Measurements from ENCODE around the gene MZF1.

MZF1 gene

DNA sequence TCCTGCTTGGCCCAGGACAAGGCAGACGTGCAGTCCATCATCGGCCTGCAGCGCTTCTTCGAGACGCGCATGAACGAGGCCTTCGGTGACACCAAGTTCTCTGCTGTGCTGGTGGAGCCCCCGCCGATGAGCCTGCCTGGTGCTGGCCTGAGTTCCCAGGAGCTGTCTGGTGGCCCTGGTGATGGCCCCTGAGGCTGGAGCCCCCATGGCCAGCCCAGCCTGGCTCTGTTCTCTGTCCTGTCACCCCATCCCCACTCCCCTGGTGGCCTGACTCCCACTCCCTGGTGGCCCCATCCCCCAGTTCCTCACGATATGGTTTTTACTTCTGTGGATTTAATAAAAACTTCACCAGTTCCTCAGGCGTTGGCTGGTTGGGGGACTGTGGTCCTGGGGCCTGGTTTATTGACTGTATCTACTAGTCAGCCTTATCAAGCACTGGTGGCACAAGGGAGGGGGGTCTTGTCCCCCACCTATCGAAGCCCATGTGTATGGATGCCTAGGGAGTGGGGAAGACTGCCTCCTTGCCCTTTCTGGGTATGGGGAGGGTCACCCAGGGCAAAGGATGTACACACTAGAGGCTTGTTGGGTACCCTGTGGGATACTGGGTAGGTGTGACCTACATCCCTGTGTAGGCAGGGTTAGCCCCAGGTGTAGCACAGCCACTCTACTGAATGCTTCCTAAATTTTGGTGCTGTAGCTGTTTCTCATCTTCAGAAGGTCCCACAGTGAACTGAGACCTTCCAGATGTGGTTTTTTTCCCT lies 22.6 kb downstream of the MZF1 start:
- Histone ChIP-seq H3K79me2 (ENCODE audit: insufficient read depth, low read length) (peaks cover 84% of the 10 kb centered on the region), H4K20me1 (ENCODE audit: insufficient read depth, low read length) (peaks cover 82% of the 10 kb centered on the region), H3K9me3 (ENCODE audit: insufficient read depth, low read length, severe bottlenecking) (no peaks in the 10 kb centered on the region), H3K4me2 (ENCODE audit: insufficient read depth, low read length) (no peak overlapping the region), H3K4me1 (ENCODE audit: insufficient read depth, low read length) (peaks cover 81% of the 10 kb centered on the region), H2AFZ (ENCODE audit: low read depth, low read length) (no peak overlapping the region), H3K9ac (ENCODE audit: low read depth, low read length) (no peak overlapping the region), H3K27me3 (ENCODE audit: insufficient read depth, low read length, poor library complexity) (no peaks in the 10 kb centered on the region), H3K36me3 (ENCODE audit: insufficient read depth, low read length) (peaks cover 75% of the 10 kb centered on the region), H3K4me3 (ENCODE audit: low read depth in 1 of 2, low read length in 2 of 2) (no peak overlapping the region), H3K27ac (ENCODE audit: low read length) (no peak overlapping the region)
- DNase-seq (peak; percentile 13), ATAC-seq (ENCODE audit: insufficient read depth, low read depth) (no peak)
- no peak for TF ChIP-seq EZH2 (IDR thresholded peaks at IDR 0.05; ENCODE audit: borderline replicate concordance, low read depth, low read length, severe bottlenecking)
- no peak for TF ChIP-seq CTCF (IDR thresholded peaks at IDR 0.05; ENCODE audit: borderline replicate concordance, extremely low read depth, low read length, poor library complexity, severe bottlenecking)

GRCh38 chr19:58549664-58550361 lies 23.3 kb downstream of the MZF1 start:
- Histone ChIP-seq H3K9ac (ENCODE audit: low read depth, low read length) (no peak overlapping the region), H3K79me2 (ENCODE audit: insufficient read depth, low read length) (peaks cover 87% of the 10 kb centered on the region), H3K4me3 (ENCODE audit: low read depth in 1 of 2, low read length in 2 of 2) (no peak overlapping the region), H2AFZ (ENCODE audit: low read depth, low read length) (no peak overlapping the region), H3K4me2 (ENCODE audit: insufficient read depth, low read length) (no peak overlapping the region; the same call in 1 of the 2 replicates), H4K20me1 (ENCODE audit: insufficient read depth, low read length) (peaks cover 89% of the 10 kb centered on the region), H3K36me3 (ENCODE audit: insufficient read depth, low read length) (peaks cover 78% of the 10 kb centered on the region), H3K27ac (ENCODE audit: low read length) (no peak overlapping the region), H3K27me3 (ENCODE audit: insufficient read depth, low read length, poor library complexity) (no peaks in the 10 kb centered on the region), H3K4me1 (ENCODE audit: insufficient read depth, low read length) (peaks cover 81% of the 10 kb centered on the region), H3K9me3 (ENCODE audit: insufficient read depth, low read length, severe bottlenecking) (no peaks in the 10 kb centered on the region)
- no peak for ATAC-seq (ENCODE audit: insufficient read depth, low read depth)
- no peak for TF ChIP-seq EZH2 (IDR thresholded peaks at IDR 0.05; ENCODE audit: borderline replicate concordance, low read depth, low read length, severe bottlenecking)
- no peak for TF ChIP-seq CTCF (IDR thresholded peaks at IDR 0.05; ENCODE audit: borderline replicate concordance, extremely low read depth, low read length, poor library complexity, severe bottlenecking)
- DNase-seq, result no peak

GRCh38 chr19:58548859-58549663 lies 24.1 kb downstream of the MZF1 start:
- no peaks in the 10 kb centered on the region for H3K9me3 ChIP-seq (ENCODE audit: insufficient read depth, low read length, severe bottlenecking)

More at GRCh38 chr19:58548859-58549663, 24.1 kb downstream of the MZF1 start:
- Histone ChIP-seq H3K4me1 (ENCODE audit: insufficient read depth, low read length) (peaks cover 75% of the 10 kb centered on the region), H3K4me3 (ENCODE audit: low read depth in 1 of 2, low read length in 2 of 2) (no peak overlapping the region), H4K20me1 (ENCODE audit: insufficient read depth, low read length) (peaks cover 86% of the 10 kb centered on the region), H3K27me3 (ENCODE audit: insufficient read depth, low read length, poor library complexity) (no peaks in the 10 kb centered on the region), H3K36me3 (ENCODE audit: insufficient read depth, low read length) (peaks cover 80% of the 10 kb centered on the region), H2AFZ (ENCODE audit: low read depth, low read length) (no peak overlapping the region), H3K79me2 (ENCODE audit: insufficient read depth, low read length) (peaks cover 84% of the 10 kb centered on the region), H3K9ac (ENCODE audit: low read depth, low read length) (no peak overlapping the region), H3K27ac (ENCODE audit: low read length) (no peak overlapping the region), H3K4me2 (ENCODE audit: insufficient read depth, low read length) (peak overlapping the region; percentile 84; the same call in 1 of the 2 replicates)
- TF ChIP-seq EZH2 (IDR thresholded peaks at IDR 0.05; ENCODE audit: borderline replicate concordance, low read depth, low read length, severe bottlenecking), result no peak
- no peak for TF ChIP-seq CTCF (IDR thresholded peaks at IDR 0.05; ENCODE audit: borderline replicate concordance, extremely low read depth, low read length, poor library complexity, severe bottlenecking)
- ATAC-seq (ENCODE audit: insufficient read depth, low read depth) (no peak), DNase-seq (no peak)
